ENCODE measurements around the gene OR6B3.

GRCh38 chr2:240000671-240001070 is 52.6 kb downstream of the OR6B3 start:
- TF ChIP-seq CTCF (IDR thresholded peaks at IDR 0.05) = no peak
- no peak for TF ChIP-seq POLR2A (IDR thresholded peaks at IDR 0.05)

Measured in thyroid gland (tissue), 4 donors.